Liver (tissue), 9 donors: ENCODE data around the gene TMEM94. TPM values are rescaled to one million over a fixed set of nuclear protein-coding genes. Genes with fewer than 3 reads are reported as not detected.

Experiments used
- DNase-seq: peaks from one replicate; pipeline ENCODE4 v3.0.0-alpha.2; 2017; ENCODE audit warnings: low spot score
- H3K27ac ChIP-seq, 2 donors: one replicate each; pipeline ENCODE4 v1.7.0; 2013; ENCODE audit warnings: inconsistent platforms in 2 of 2, low read length in 2 of 2, control low read depth in 1 of 2, low read depth in 1 of 2, mild to moderate bottlenecking in 1 of 2
- H3K27me3 ChIP-seq, 4 donors: one replicate each; pipeline versions ENCODE4 v1.6.1 to v1.7.0; 2013; ENCODE audit warnings: low read length in 3 of 4, inconsistent platforms in 1 of 4, mild to moderate bottlenecking in 1 of 4, moderate library complexity in 1 of 4; ENCODE audit not compliant: control insufficient read depth in 4 of 4, insufficient read depth in 4 of 4
- H3K36me3 ChIP-seq, 4 donors: one replicate each; pipeline versions ENCODE4 v1.6.1 to v1.7.0; 2013; ENCODE audit warnings: low read length in 3 of 4, mild to moderate bottlenecking in 3 of 4, low read depth in 1 of 4, moderate library complexity in 1 of 4; ENCODE audit not compliant: control insufficient read depth in 4 of 4, insufficient read depth in 3 of 4
- H3K4me1 ChIP-seq, 4 donors: one replicate each; pipeline versions ENCODE4 v1.6.1 to v1.7.0; 2013; ENCODE audit warnings: low read length in 3 of 4, mild to moderate bottlenecking in 3 of 4, moderate library complexity in 1 of 4; ENCODE audit not compliant: control insufficient read depth in 4 of 4, insufficient read depth in 4 of 4
- H3K4me3 ChIP-seq, 3 donors: one replicate each; pipeline versions ENCODE4 v1.6.1 to v1.7.0; 2013; ENCODE audit warnings: low read length in 3 of 3, control low read depth in 1 of 3, low read depth in 1 of 3, mild to moderate bottlenecking in 1 of 3
- H3K9ac ChIP-seq, 2 donors: one replicate each; pipeline ENCODE4 v1.7.0; 2013; ENCODE audit warnings: low read length in 2 of 2, mild to moderate bottlenecking in 2 of 2, moderate library complexity in 2 of 2, control low read depth in 1 of 2, low read depth in 1 of 2
- H3K9me3 ChIP-seq, 4 donors: one replicate each; pipeline versions ENCODE4 v1.6.1 to v1.7.0; 2013; ENCODE audit warnings: low read length in 3 of 4; ENCODE audit not compliant: control insufficient read depth in 4 of 4
- CTCF ChIP-seq: fragments of 150-350 bp; IDR thresholded peaks from 2 replicates; pipeline ENCODE4 v1.5.1; 2017; ENCODE audit warnings: improper control_type of control experiment, low read depth, low read length; ENCODE audit not compliant: missing input control
- EGR1 ChIP-seq, 2 donors: IDR thresholded peaks; 2 replicates each; pipeline ENCODE4 v1.6.1; 2016 to 2018; ENCODE audit warnings: antibody characterized with exemption in 2 of 2, low read depth in 2 of 2
- FOXA1 ChIP-seq: IDR thresholded peaks from 2 replicates; pipeline ENCODE4 v1.6.1; 2016; ENCODE audit warnings: antibody characterized with exemption
- FOXA2 ChIP-seq: IDR thresholded peaks from 2 replicates; pipeline ENCODE4 v1.6.1; 2016; ENCODE audit warnings: antibody characterized with exemption
- GABPA ChIP-seq, 2 donors: IDR thresholded peaks in 1 of 2; conservative IDR thresholded peaks in 1 of 2; 2 replicates each; pipeline ENCODE4 v1.6.1; 2016; ENCODE audit warnings: antibody characterized with exemption in 2 of 2, mild to moderate bottlenecking in 1 of 2, moderate library complexity in 1 of 2
- HNF4A ChIP-seq, 2 donors: conservative IDR thresholded peaks; 2 replicates each; pipeline ENCODE4 v1.6.1; 2016; ENCODE audit warnings: antibody characterized with exemption in 2 of 2, mild to moderate bottlenecking in 2 of 2
- HNF4G ChIP-seq: IDR thresholded peaks from 2 replicates; pipeline ENCODE4 v1.6.1; 2016; ENCODE audit warnings: antibody characterized with exemption
- MAX ChIP-seq: IDR thresholded peaks from 2 replicates; pipeline ENCODE4 v1.6.1; 2016; ENCODE audit warnings: antibody characterized with exemption
- RAD21 ChIP-seq, 2 donors: IDR thresholded peaks; 2 replicates each; pipeline ENCODE4 v1.6.1; 2016; ENCODE audit warnings: antibody characterized with exemption in 2 of 2, mild to moderate bottlenecking in 2 of 2
- REST ChIP-seq: IDR thresholded peaks from 2 replicates; pipeline ENCODE4 v1.6.1; 2016; ENCODE audit warnings: antibody characterized with exemption, mild to moderate bottlenecking
- RXRA ChIP-seq, 2 donors: IDR thresholded peaks; 2 replicates each; pipeline ENCODE4 v1.6.1; 2017 to 2018; ENCODE audit warnings: antibody characterized with exemption in 2 of 2, mild to moderate bottlenecking in 1 of 2
- SP1 ChIP-seq: IDR thresholded peaks from 2 replicates; pipeline ENCODE4 v1.6.1; 2018; ENCODE audit warnings: antibody characterized with exemption, mild to moderate bottlenecking
- TAF1 ChIP-seq: conservative IDR thresholded peaks from 2 replicates; pipeline ENCODE4 v1.6.1; 2016; ENCODE audit warnings: antibody characterized with exemption, mild to moderate bottlenecking
- YY1 ChIP-seq: IDR thresholded peaks from 2 replicates; pipeline ENCODE4 v1.6.1; 2016; ENCODE audit warnings: antibody characterized with exemption, mild to moderate bottlenecking
- ZBTB33 ChIP-seq: IDR thresholded peaks from 2 replicates; pipeline ENCODE4 v1.6.1; 2016; ENCODE audit warnings: antibody characterized with exemption
- WGBS: extraction: QIAGEN DNeasy Blood & Tissue Kit; methylation state at CpG from one replicate; pipeline ENCODE4 v1.1.7; 2013; 5-methylcytosine and 5-hydroxymethylcytosine counted together
- polyA plus RNA-seq, 2 donors: library from polyadenylated mRNA; stranded (reverse) in 1 of 2; unstranded in 1 of 2; fragments of 200-250 nt in 1 of 2; fragments of >200 nt in 1 of 2; fragmentation: Nextera tagmentation in 1 of 2; extraction: Ambion mirVana in 1 of 2; gene quantifications; one replicate each; pipeline versions ENCODE4 v1.2.1 to v1.2.3, GENCODE V29; 2013 to 2015
- total RNA-seq, 2 donors: library from RNA; depleted of rRNA; stranded (reverse); fragments of >200 nt; gene quantifications; one replicate each; pipeline ENCODE4 v1.2.3, GENCODE V29; 2014
- donor health status: healthy.
- donor health status: healthy.
- donor health status: healthy.
- donor health status: healthy.
- donor health status: healthy.

Gene TMEM94
- total and polyA plus RNA-seq, 4 donors: 15.6 to 31.0 (median 20.1) TPM

GRCh38 chr17:75485688-75486087 lies 29.3 kb downstream of the TMEM94 start:
- peaks cover 0 to 25% (median 4%) of the 10 kb centered on the region in 4 donors for H3K4me1 ChIP-seq
- TF ChIP-seq EGR1 (IDR thresholded peaks at IDR 0.05; ENCODE audit: low read depth in 2 of 2) (no peak), GABPA (IDR thresholded peaks at IDR 0.05 in 1 of 2, conservative IDR thresholded peaks at IDR 0.05 in 1 of 2) (no peak), ZBTB33 (no peak), HNF4A (conservative IDR thresholded peaks at IDR 0.05) (no peak), SP1 (no peak), HNF4G (no peak), FOXA2 (no peak)
- H3K9me3 ChIP-seq: no peaks in the 10 kb centered on the region
- H3K27ac ChIP-seq: no peak overlapping the region
- no peak for DNase-seq
- 85% methylated on average over 12 of the region's 12 CpGs for WGBS
- H3K27me3 ChIP-seq: no peaks in the 10 kb centered on the region
- H3K4me3 ChIP-seq: no peak overlapping the region
- peaks cover 0 to 2% (median 0%) of the 10 kb centered on the region in 4 donors for H3K36me3 ChIP-seq
- no peak overlapping the region for H3K9ac ChIP-seq

GRCh38 chr17:75486151-75486550 lies 29.7 kb downstream of the TMEM94 start:
- TF ChIP-seq MAX (no peak), CTCF (no peak), SP1 (no peak), ZBTB33 (no peak), GABPA (IDR thresholded peaks at IDR 0.05 in 1 of 2, conservative IDR thresholded peaks at IDR 0.05 in 1 of 2) (no peak), REST (no peak), FOXA1 (no peak), FOXA2 (no peak), RAD21 (IDR thresholded peaks at IDR 0.05) (no peak), TAF1 (no peak), RXRA (IDR thresholded peaks at IDR 0.05) (no peak), HNF4A (conservative IDR thresholded peaks at IDR 0.05) (no peak), HNF4G (no peak), YY1 (no peak)
- WGBS: 90% methylated on average over 14 of the region's 14 CpGs
- no peaks in the 10 kb centered on the region for H3K9me3 ChIP-seq
- H3K4me1 ChIP-seq: peaks cover 0 to 25% (median 4%) of the 10 kb centered on the region in 4 donors
- no peaks in the 10 kb centered on the region for H3K27me3 ChIP-seq
- H3K27ac ChIP-seq: no peak overlapping the region
- DNase-seq: no peak
- no peak overlapping the region for H3K9ac ChIP-seq
- H3K36me3 ChIP-seq: peaks cover 0 to 2% (median 0%) of the 10 kb centered on the region in 4 donors
- H3K4me3 ChIP-seq: no peak overlapping the region
